NK-92 treated with Interleukin-12 subunit alpha and Interleukin-12 subunit beta, amount 100 ng/mL, for 24 hours (cell line): ENCODE results near the gene NEK6.
"Not testable (repeated sequence)": the region's sequence is repeated elsewhere in the genome, so short reads cannot be mapped to it uniquely, and the experiment has no call there.

ENCODE experiments used
- DNase-seq: peaks from one replicate; lab custom pipeline; 2025; lab: John Stamatoyannopoulos, UW

The NEK6 gene

DNA sequence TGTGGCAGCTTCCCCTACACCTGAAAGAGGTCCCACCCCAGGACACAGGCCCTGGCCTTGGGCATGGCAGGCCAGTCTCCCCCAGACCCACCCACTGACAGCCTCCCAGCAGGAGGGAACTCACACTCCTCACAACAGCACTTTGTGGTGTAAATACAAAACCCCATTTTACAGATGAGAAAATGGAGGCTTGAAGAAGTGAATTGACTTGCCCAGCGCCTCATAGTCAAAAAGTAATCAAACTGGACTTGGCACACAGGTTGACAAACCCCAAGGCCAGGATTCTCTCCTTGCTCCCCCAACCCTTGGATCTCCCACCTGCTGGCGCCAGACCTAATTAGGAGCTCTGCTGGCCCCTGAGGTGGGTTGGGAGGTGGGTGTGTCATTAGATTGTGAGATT, 29.2 kb upstream of the NEK6 start:
- DNase-seq, result no peak

DNA sequence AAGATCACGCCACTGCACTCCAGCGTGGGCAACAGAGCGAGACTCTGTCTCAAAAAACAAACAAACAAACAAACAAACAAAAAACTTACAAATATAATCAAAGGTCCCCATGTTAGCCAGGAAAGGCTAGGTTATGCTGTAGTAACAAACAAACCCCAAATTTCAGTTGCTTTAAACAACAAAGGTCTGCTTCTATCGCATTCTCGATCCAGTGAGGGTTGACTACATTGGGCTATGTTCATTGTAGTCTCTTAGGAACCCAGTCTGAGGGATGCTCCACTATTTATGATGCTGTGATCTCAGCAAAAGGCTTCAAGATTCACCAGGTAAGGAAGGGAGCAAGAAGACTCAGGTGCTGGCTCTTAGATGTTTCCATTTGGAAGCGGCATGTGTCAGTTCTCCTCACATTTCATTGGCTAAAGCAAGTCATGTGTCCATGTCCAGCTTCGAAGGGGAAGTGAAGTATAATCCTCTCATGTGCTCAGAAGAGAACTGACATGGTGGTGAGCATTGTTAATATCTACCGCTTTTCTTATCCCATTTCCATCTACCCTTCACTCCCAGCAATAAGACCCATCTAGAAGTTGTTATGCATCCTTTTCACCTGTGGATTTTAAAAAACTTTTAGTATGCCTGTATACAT, 26.5 kb upstream of the NEK6 start:
- no peak for DNase-seq

DNA sequence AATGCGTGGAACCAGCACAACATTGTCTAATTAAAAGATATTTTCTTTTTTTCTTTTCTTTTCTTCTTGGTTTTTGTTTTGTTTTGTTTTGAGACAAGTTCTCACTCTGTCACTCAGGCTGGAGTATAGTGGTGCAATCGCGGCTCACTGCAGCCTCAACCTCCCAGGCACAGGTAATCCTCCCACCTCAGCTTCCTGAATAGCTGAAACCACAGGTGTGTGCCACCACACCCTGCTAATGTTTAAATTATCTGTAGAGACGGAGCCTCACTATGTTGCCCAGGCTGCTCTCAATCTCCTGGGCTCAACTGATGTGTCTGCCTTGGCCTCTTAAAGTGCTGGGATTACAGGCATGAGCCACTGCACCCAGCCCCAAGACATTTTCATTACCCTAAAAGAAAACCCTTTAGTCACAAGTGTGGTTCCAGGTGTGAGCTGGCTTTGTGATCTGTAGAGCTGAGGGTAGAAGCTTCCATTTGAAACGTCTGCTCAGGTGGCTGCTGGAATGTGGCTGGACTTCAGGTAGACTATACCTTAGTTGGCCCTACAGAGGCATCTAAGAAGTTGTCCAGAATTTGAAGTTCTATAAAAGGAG, 19.1 kb upstream of the NEK6 start:
- no peak for DNase-seq

GRCh38 chr9:124239249-124240073, 18.3 kb upstream of the NEK6 start:
- DNase-seq, result no peak

DNA sequence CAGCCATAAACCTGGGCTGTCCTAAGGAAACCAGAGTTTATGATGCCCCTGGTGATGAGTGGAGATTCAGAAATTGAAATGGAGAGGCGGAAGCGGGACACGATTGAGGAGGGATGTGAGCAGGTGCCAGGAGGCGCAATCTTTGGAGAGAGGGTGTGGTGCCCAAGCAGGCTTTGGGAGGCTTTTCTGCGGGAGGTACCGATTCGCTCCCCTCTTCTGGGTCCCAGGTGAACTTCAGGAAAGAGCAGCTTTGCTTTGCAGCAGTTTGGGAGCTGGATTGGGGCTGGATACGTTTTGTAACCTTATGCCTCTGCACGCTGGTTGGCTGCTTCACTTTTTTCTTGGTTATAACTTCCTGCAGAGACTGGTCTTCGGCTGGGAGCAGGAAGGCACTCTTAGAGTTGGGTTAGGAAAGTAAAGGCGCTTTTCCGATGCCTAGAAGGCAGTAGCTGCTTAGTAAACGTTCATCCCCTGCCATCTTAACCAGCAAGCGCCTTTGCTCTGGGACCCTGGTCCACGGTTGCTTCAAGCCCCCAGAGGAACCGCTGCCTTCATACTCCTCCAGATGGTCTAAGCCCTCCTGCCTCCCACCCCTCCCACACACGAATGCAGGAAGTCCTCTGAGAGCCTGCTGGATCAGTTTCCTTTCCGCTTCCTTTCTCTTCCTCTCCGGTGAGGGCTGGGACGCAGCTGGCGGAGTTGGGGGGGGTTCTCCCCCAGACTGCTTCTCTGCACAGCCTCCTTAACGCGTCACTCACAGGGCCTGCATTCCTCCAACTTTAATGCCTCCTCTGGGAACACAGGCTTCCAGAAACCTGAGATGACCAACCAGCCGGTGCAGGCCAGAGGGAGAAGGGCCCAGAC, 15.2 kb upstream of the NEK6 start:
- no peak for DNase-seq

GRCh38 chr9:124247393-124247792, 10.4 kb upstream of the NEK6 start:
- DNase-seq, result peak; percentile 2

- no peak for DNase-seq
Observed at GRCh38 chr9:124248066-124248465, 9.7 kb upstream of the NEK6 start.

DNA sequence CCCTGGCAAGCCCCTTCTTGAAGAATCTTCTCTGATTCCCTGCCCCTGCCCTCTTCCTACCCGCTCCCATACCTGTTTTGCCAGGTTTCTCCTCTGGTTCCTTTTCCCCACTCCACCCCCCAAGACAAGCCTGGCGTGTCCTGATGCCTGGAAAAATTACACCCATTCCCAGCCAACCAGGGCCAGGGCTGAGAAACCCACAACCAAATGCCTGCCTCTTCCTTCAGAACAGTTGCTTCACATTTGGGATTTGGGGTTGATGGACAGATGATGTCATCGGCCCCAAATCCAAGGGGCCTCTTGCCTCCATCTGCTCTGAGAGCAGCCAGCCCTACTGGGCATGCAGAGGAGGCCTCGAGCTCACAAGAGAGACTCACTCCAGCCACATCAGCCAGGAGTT, 8.8 kb upstream of the NEK6 start:
- DNase-seq, result no peak

DNA sequence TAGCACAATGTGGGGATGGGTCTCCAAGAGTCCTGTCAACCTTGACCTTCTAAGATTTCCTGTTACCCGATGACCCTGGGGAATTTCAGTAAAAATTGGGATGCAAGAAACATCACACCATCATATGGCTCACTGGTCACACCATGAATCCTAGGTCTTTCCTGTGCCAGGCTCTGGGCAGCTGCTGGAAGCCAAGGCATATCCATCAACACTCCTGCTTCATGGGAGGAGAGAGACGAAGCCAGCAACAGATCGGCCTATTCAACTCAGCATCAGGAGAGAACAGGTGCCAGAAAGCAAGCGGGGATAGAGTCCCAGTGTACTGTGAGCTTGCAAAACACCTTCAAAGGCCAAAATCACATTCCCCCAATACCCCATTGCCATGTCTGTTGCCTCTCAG, 6.5 kb upstream of the NEK6 start:
- DNase-seq, result no peak

GRCh38 chr9:124251605-124252378, 6.0 kb upstream of the NEK6 start:
- no peak for DNase-seq

GRCh38 chr9:124252878-124253277, 4.9 kb upstream of the NEK6 start:
- DNase-seq, result not testable (repeated sequence)

- no peak for DNase-seq
Observed at GRCh38 chr9:124254261-124254682, 3.5 kb upstream of the NEK6 start.

GRCh38 chr9:124255222-124255621, 2.5 kb upstream of the NEK6 start:
- DNase-seq, result no peak

DNA sequence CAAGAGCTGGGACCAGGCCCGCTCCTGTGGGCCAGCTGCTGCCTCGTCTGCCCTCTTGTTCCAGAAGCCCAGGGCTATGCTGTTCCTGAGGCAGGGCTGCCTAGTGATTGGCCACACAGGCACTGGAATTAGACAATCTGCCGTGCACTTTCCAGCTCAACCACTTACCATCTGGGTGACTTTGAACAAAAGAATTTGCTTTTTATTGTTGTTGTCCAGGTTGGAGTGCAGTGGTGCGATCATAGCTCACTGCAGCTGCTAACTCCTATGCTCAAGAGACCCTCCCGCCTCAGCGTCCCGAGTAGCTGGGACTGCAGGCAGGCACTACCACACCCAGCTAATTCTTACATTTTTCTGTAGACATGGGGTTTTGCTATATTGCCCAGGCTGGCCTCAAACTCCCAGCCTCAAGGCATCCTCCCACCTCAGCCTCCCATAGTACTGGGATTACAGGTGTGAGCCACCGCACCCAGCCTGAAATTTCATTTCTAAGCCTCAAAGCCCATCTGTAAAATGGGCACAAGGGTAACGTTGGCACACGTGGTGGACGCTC, 1.2 kb upstream of the NEK6 start:
- no peak for DNase-seq

GRCh38 chr9:124257070-124257843, 492 bp upstream of the NEK6 start:
- DNase-seq, result no peak

DNA sequence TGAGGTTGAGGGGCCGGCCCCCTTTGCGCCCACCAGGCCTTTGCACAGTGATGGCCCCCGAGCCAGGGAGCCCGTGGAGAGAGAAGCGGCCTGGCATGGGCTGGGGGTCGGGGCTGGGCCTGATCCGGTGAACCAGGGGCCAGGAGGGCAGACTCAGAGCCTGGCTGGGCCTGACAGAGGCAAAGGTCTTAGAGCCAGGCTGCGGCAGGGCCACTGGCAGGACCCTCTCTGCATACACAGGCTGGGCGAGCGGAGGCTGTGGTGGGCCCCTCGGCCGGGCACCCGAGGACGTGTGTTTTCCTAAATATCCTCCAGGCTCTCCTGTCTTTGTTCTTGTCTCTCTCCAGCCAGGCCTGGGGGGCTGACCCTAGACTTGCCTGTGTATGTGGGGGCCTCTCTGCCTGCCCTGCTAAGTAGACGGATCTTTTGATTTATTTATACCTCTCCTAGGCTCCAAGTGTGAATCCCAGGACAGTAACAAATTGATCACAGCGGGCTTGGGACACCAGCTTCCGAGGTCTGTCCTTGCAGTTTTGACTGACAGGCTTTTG, 933 bp downstream of the NEK6 start:
- no peak for DNase-seq

GRCh38 chr9:124259158-124259808, 1.5 kb downstream of the NEK6 start:
- no peak for DNase-seq

DNA sequence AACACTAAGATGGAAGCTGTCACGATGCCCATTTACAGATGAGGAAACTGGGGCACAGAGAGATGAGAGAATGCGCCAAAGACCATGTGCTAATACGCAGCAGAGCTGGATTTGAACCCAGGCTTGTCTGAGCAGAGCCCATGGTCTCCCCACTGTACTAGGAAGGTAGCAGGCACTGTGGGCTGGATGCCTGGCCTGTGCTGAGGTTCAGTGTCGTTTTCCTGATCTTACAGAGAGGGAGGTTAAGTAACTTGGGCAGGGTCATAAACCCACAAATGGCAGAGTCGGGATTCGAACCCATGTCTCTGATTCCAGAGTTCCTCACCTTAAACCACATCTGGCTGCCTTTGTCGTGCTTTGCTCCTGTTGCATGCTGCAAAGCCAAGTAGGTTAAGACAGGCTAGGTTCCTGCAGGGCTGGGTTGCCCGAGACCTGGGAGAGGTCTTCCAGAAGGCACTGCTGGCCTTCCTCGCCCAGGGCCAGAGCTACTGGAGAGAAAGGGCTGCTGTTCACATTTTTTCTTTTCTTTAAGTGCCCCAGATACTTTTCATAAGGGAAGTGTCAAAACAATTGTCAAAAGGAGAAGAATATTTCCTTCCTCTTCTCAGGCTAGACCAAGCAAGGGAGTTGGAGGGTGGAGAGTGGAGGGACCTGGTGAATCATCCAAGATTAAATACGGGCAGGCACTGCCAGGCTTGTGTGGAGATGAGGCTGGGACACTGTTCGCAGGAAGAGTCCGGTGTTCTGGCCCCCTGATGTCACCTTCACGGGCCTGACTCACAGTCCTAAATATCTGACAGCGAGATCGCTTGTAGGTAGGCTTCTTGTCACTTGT, 3.2 kb downstream of the NEK6 start:
- DNase-seq, result no peak
